Measurements from ENCODE around the gene SSU72. TPM values are rescaled to one million over a fixed set of nuclear protein-coding genes. Genes with fewer than 3 reads are reported as not detected.
A peak's percentile ranks its signal among the peaks of the same experiment; 100 is the strongest.
"Not testable (repeated sequence)": the region's sequence is repeated elsewhere in the genome, so short reads cannot be mapped to it uniquely, and the experiment has no call there.

Gene SSU72
- total RNA-seq, 1 experiment from 2014 or later: 104 TPM

GRCh38 chr1:1510912-1511532 lies 63.6 kb downstream of the SSU72 start:
- DNase-seq (ENCODE audit: unreplicated experiment): peak; percentile 22

GRCh38 chr1:1509465-1509850 lies 65.2 kb downstream of the SSU72 start:
- H3K36me3 Mint-ChIP-seq (ENCODE audit: insufficient read depth, unreplicated experiment); H3K4me1 Mint-ChIP-seq (ENCODE audit: insufficient read depth, unreplicated experiment); CTCF ChIA-PET; H3K4me3 Mint-ChIP-seq (ENCODE audit: unreplicated experiment); H3K27ac Mint-ChIP-seq (ENCODE audit: low read depth, unreplicated experiment); POLR2A ChIA-PET; H3K27me3 Mint-ChIP-seq (ENCODE audit: insufficient read depth, unreplicated experiment); H3K9me3 Mint-ChIP-seq (ENCODE audit: unreplicated experiment); DNase-seq (ENCODE audit: unreplicated experiment); BruUV-seq (replicated peaks): not testable (repeated sequence)
- intact Hi-C loops (cut with micrococcal nuclease): loop anchor here (10.0 kb wide), 2 partner anchors 105 to 135 kb away; partner anchors contain the start of genes AURKAIP1 and MRPL20

More at GRCh38 chr1:1510912-1511532, 63.6 kb downstream of the SSU72 start:
- H3K4me1 Mint-ChIP-seq (ENCODE audit: insufficient read depth, unreplicated experiment): no peaks in the 10 kb centered on the region
- peak overlapping the region; percentile 96 for H3K27ac Mint-ChIP-seq (ENCODE audit: low read depth, unreplicated experiment)
- no peaks in the 10 kb centered on the region for H3K9me3 Mint-ChIP-seq (ENCODE audit: unreplicated experiment)
- peaks cover 12% of the 10 kb centered on the region for H3K36me3 Mint-ChIP-seq (ENCODE audit: insufficient read depth, unreplicated experiment)
- ChIA-PET CTCF (interaction anchor here (0.7 kb wide), 2 partner anchors 55 to 97 kb away, joined by 3 to 4 read pairs; no protein-coding TSS in a partner anchor), POLR2A (interaction anchor here (0.6 to 1.3 kb wide), 7 partner anchors 11 to 437 kb away, joined by 3 to 9 read pairs (median 4); partner anchors contain the start of genes AURKAIP1, CCNL2, MIB2 and MRPL20)
- TF ChIP-seq CTCF (IDR thresholded peaks at IDR 0.05; ENCODE audit: unreplicated experiment): no peak
- intact Hi-C loops (cut with micrococcal nuclease): no loop called here
- peak overlapping the region; percentile 86 for H3K4me3 Mint-ChIP-seq (ENCODE audit: unreplicated experiment)
- BruUV-seq (replicated peaks): TSS peak; percentile 90
- no peaks in the 10 kb centered on the region for H3K27me3 Mint-ChIP-seq (ENCODE audit: insufficient read depth, unreplicated experiment)

- POLR2A ChIA-PET; CTCF ChIA-PET; H3K27me3 Mint-ChIP-seq (ENCODE audit: insufficient read depth, unreplicated experiment); H3K36me3 Mint-ChIP-seq (ENCODE audit: insufficient read depth, unreplicated experiment); H3K4me1 Mint-ChIP-seq (ENCODE audit: insufficient read depth, unreplicated experiment); H3K27ac Mint-ChIP-seq (ENCODE audit: low read depth, unreplicated experiment); H3K4me3 Mint-ChIP-seq (ENCODE audit: unreplicated experiment); BruUV-seq (replicated peaks); DNase-seq (ENCODE audit: unreplicated experiment); H3K9me3 Mint-ChIP-seq (ENCODE audit: unreplicated experiment): not testable (repeated sequence)
- intact Hi-C loops (cut with micrococcal nuclease): loop anchor here (10.0 kb wide), 2 partner anchors 104 to 134 kb away; partner anchors contain the start of genes AURKAIP1 and MRPL20
Observed at GRCh38 chr1:1508775-1509464, 65.7 kb downstream of the SSU72 start.

GRCh38 chr1:1507305-1507704 lies 67.4 kb downstream of the SSU72 start:
- H3K27me3 Mint-ChIP-seq (ENCODE audit: insufficient read depth, unreplicated experiment): no peaks in the 10 kb centered on the region
- no peaks in the 10 kb centered on the region for H3K9me3 Mint-ChIP-seq (ENCODE audit: unreplicated experiment)
- BruUV-seq (replicated peaks): no TSS peak
- CTCF ChIA-PET: no interaction called here
- POLR2A ChIA-PET: interaction anchor here (0.8 to 3.1 kb wide), 2 partner anchors 100 to 159 kb away, joined by 3 to 24 read pairs; partner anchors contain the start of gene MRPL20
- no peak overlapping the region for H3K4me3 Mint-ChIP-seq (ENCODE audit: unreplicated experiment)
- TF ChIP-seq CTCF (IDR thresholded peaks at IDR 0.05; ENCODE audit: unreplicated experiment): no peak
- H3K4me1 Mint-ChIP-seq (ENCODE audit: insufficient read depth, unreplicated experiment): peaks cover 8% of the 10 kb centered on the region
- H3K36me3 Mint-ChIP-seq (ENCODE audit: insufficient read depth, unreplicated experiment): peaks cover 5% of the 10 kb centered on the region
- intact Hi-C loops (cut with micrococcal nuclease): loop anchor here (10.0 kb wide), 2 partner anchors 103 to 133 kb away; partner anchors contain the start of genes AURKAIP1 and MRPL20
- H3K27ac Mint-ChIP-seq (ENCODE audit: low read depth, unreplicated experiment): no peak overlapping the region
- no peak for DNase-seq (ENCODE audit: unreplicated experiment)

GRCh38 chr1:1505801-1506200 lies 68.9 kb downstream of the SSU72 start:
- ChIA-PET CTCF (interaction anchor here (0.6 to 2.1 kb wide), 5 partner anchors 13 to 741 kb away, joined by 3 to 17 read pairs (median 3); no protein-coding TSS in a partner anchor), POLR2A (interaction anchor here (0.6 to 3.1 kb wide), 7 partner anchors 16 to 196 kb away, joined by 3 to 41 read pairs (median 4); partner anchors contain the start of genes CCNL2, DVL1 and MRPL20)
- not testable (repeated sequence) for H3K27me3 Mint-ChIP-seq (ENCODE audit: insufficient read depth, unreplicated experiment); BruUV-seq (replicated peaks); H3K36me3 Mint-ChIP-seq (ENCODE audit: insufficient read depth, unreplicated experiment); H3K4me1 Mint-ChIP-seq (ENCODE audit: insufficient read depth, unreplicated experiment); H3K9me3 Mint-ChIP-seq (ENCODE audit: unreplicated experiment)
- peak overlapping the region; percentile 77 for H3K4me3 Mint-ChIP-seq (ENCODE audit: unreplicated experiment)
- DNase-seq (ENCODE audit: unreplicated experiment): peak; percentile 9
- intact Hi-C loops (cut with micrococcal nuclease): loop anchor here (10.0 kb wide), 2 partner anchors 101 to 131 kb away; partner anchors contain the start of genes AURKAIP1 and MRPL20
- H3K27ac Mint-ChIP-seq (ENCODE audit: low read depth, unreplicated experiment): peak overlapping the region; percentile 98
